ENCODE results near the gene ANKRD39. TPM values are rescaled to one million over a fixed set of nuclear protein-coding genes. Genes with fewer than 3 reads are reported as not detected.

ANKRD39 gene
- total and polyA plus RNA-seq, 2 of the 8 experiments (the other 6 are each of a cell fraction or from before 2014, with no cell fraction given), result 18.5 to 21.3 TPM

- H3K18ac ChIP-seq (ENCODE audit: extremely low read depth, low read length), result no peak overlapping the region
- no peak for FAIRE-seq
These were observed 47.0 kb downstream of the ANKRD39 start for GRCh38 chr2:96810783-96811192.

More at GRCh38 chr2:96810783-96811192, 47.0 kb downstream of the ANKRD39 start:
- Histone ChIP-seq H3K4ac (replicated peaks; ENCODE audit: insufficient read length, low read depth, low read length) (no peak overlapping the region), H3K27ac (ENCODE audit: low read depth, low read length) (no peak overlapping the region), H2BK120ac (replicated peaks; ENCODE audit: low read depth, low read length) (no peak overlapping the region), H3K56ac (replicated peaks; ENCODE audit: insufficient read length, low read depth, low read length) (no peak overlapping the region), H2BK15ac (ENCODE audit: low read length) (no peak overlapping the region), H3K14ac (ENCODE audit: insufficient read length) (no peak overlapping the region), H3K9ac (replicated peaks in 1 of 4; ENCODE audit: extremely low read depth in 1 of 4, low read depth in 3 of 4, low read length in 3 of 4) (no peak overlapping the region), H3K9me3 (ENCODE audit: insufficient read depth in 2 of 2, low read depth in 1 of 2, low read length in 1 of 2) (no peaks in the 10 kb centered on the region), H3K4me1 (replicated peaks in 1 of 4; ENCODE audit: control insufficient read depth in 3 of 4, insufficient read depth in 4 of 4, low read length in 3 of 4) (no peaks in the 10 kb centered on the region), H3K4me2 (ENCODE audit: insufficient read depth in 1 of 2, low read depth in 2 of 2, low read length in 2 of 2) (no peak overlapping the region), H3K23ac (ENCODE audit: insufficient read length) (no peak overlapping the region), H3K36me3 (ENCODE audit: control insufficient read depth in 2 of 4, insufficient read depth in 4 of 4, low read length in 3 of 4) (no peaks in the 10 kb centered on the region), H3K79me2 (ENCODE audit: control insufficient read depth in 1 of 2, insufficient read depth in 2 of 2, low read length in 2 of 2) (no peaks in the 10 kb centered on the region), H2AFZ (ENCODE audit: low read length) (no peak overlapping the region), H4K20me1 (replicated peaks in 1 of 2; ENCODE audit: control insufficient read depth in 1 of 2, insufficient read depth in 2 of 2, low read length in 2 of 2) (no peaks in the 10 kb centered on the region), H3K79me1 (ENCODE audit: low read depth, low read length) (no peaks in the 10 kb centered on the region), H3K27me3 (replicated peaks in 1 of 4; ENCODE audit: control insufficient read depth in 3 of 4, extremely low read depth in 1 of 4, insufficient read depth in 3 of 4, low read length in 3 of 4) (no peaks in the 10 kb centered on the region), H2BK20ac (ENCODE audit: low read length) (no peak overlapping the region), H4K5ac (ENCODE audit: insufficient read length, low read depth, low read length) (no peak overlapping the region), H4K91ac (replicated peaks; ENCODE audit: insufficient read length, low read length) (no peak overlapping the region), H4K8ac (ENCODE audit: extremely low read depth, insufficient read depth, low read length) (no peak overlapping the region), H3K4me3 (ENCODE audit: extremely low read depth in 1 of 4, insufficient read depth in 2 of 4, low read depth in 3 of 4, low read length in 4 of 4) (no peak overlapping the region), H3K23me2 (ENCODE audit: low read depth, low read length) (peaks cover 6% of the 10 kb centered on the region), H2AK5ac (ENCODE audit: low read depth, low read length) (no peak overlapping the region), H2BK12ac (ENCODE audit: low read depth, low read length) (no peak overlapping the region), H2BK5ac (ENCODE audit: low read depth, low read length) (no peak overlapping the region)
- no peak for TF ChIP-seq NRF1 (IDR thresholded peaks at IDR 0.05; ENCODE audit: low read depth, low read length)
- TF ChIP-seq TEAD4 (IDR thresholded peaks at IDR 0.05; ENCODE audit: low read depth, low read length), result no peak
- TF ChIP-seq RNF2 (IDR thresholded peaks at IDR 0.05; ENCODE audit: borderline replicate concordance, low read depth, low read length, missing control alignments, poor library complexity, severe bottlenecking), result no peak
- no peak for TF ChIP-seq POU5F1 (IDR thresholded peaks at IDR 0.05; ENCODE audit: low read depth, low read length)
- TF ChIP-seq HDAC2 (IDR thresholded peaks at IDR 0.05; ENCODE audit: borderline replicate concordance in 1 of 2, low read depth in 2 of 2, low read length in 2 of 2), result no peak
- no peak for TF ChIP-seq PHF8 (conservative IDR thresholded peaks at IDR 0.05; ENCODE audit: low read depth, low read length)
- TF ChIP-seq JUND (IDR thresholded peaks at IDR 0.05; ENCODE audit: low read length), result no peak
- no peak for TF ChIP-seq SAP30 (IDR thresholded peaks at IDR 0.05; ENCODE audit: insufficient read depth, insufficient replicate concordance, low read length)
- no peak for DNase-seq (ENCODE audit: low read depth in 1 of 2, low spot score in 2 of 2)
- WGBS, 2 experiments (ENCODE audit: extremely low coverage in 1 of 2, insufficient coverage in 1 of 2, insufficient read length in 1 of 2, insufficient replicate concordance in 2 of 2, low coverage in 1 of 2, low lambda C conversion rate in 2 of 2, missing lambda C conversion rate in 1 of 2), result 87% methylated on average over 5 of the region's 5 CpGs; no CpG with 5 or more reads in 1 of the 2 experiments
- ChIA-PET POLR2A (ENCODE audit: partially characterized antibody) (interaction anchor here (0.6 kb wide), 1 partner anchor 246 kb away, joined by 3 read pairs; no protein-coding TSS in a partner anchor), CTCF (ENCODE audit: partially characterized antibody) (interaction anchor here (1.2 to 3.1 kb wide), 4 partner anchors 9 to 72 kb away, joined by 3 to 18 read pairs (median 6); no protein-coding TSS in a partner anchor)

Data from H1 (cell line).